Lung (tissue), 12 donors: ENCODE measurements around the gene RUSF1. TPM values are rescaled to one million over a fixed set of nuclear protein-coding genes. Genes with fewer than 3 reads are reported as not detected.

Experiments
- ATAC-seq: fragments of 200-7000 bp; cut with Tn5 transposase; one replicate; pipeline ENCODE4 v1.9.1; 2020; ENCODE audit warnings: moderate number of reproducible peaks; ENCODE audit not compliant: insufficient read depth, low FRiP score
- DNase-seq, 3 donors: peaks; one replicate each; pipeline ENCODE4 v3.0.0-alpha.2; 2013 to 2017
- H3K27ac ChIP-seq, 2 donors: one replicate each; pipeline ENCODE4 v1.5.1; 2013; ENCODE audit warnings: mild to moderate bottlenecking in 2 of 2, moderate library complexity in 2 of 2, control low read depth in 1 of 2, inconsistent platforms in 1 of 2, low read depth in 1 of 2, low read length in 1 of 2
- H3K27me3 ChIP-seq, 3 donors: one replicate each; pipeline ENCODE4 v1.5.1; 2013; ENCODE audit warnings: low read length in 2 of 3; ENCODE audit not compliant: control insufficient read depth in 3 of 3, insufficient read depth in 3 of 3
- H3K36me3 ChIP-seq, 4 donors: one replicate each; pipeline ENCODE4 v1.5.1; 2013; ENCODE audit warnings: low read length in 4 of 4, mild to moderate bottlenecking in 1 of 4, moderate library complexity in 1 of 4; ENCODE audit not compliant: control insufficient read depth in 4 of 4, insufficient read depth in 4 of 4
- H3K4me1 ChIP-seq, 5 donors: one replicate each; pipeline ENCODE4 v1.5.1; 2013; ENCODE audit warnings: low read length in 5 of 5, mild to moderate bottlenecking in 2 of 5, moderate library complexity in 1 of 5; ENCODE audit not compliant: control insufficient read depth in 5 of 5, insufficient read depth in 5 of 5
- H3K4me3 ChIP-seq: one replicate; pipeline ENCODE4 v1.5.1; 2013; ENCODE audit warnings: mild to moderate bottlenecking, control low read depth, moderate library complexity
- H3K9ac ChIP-seq, 2 donors: one replicate each; pipeline ENCODE4 v1.5.1; 2013; ENCODE audit warnings: low read length in 2 of 2, control low read depth in 1 of 2; ENCODE audit not compliant: insufficient read depth in 1 of 2
- H3K9me3 ChIP-seq, 4 donors: one replicate each; pipeline ENCODE4 v1.5.1; 2013; ENCODE audit warnings: low read length in 3 of 4, mild to moderate bottlenecking in 1 of 4, moderate library complexity in 1 of 4; ENCODE audit not compliant: control insufficient read depth in 4 of 4, insufficient read depth in 3 of 4
- WGBS, 2 donors: extraction: QIAGEN DNeasy Blood & Tissue Kit; methylation state at CpG; one replicate each; pipeline ENCODE4 v1.1.7; 2013; 5-methylcytosine and 5-hydroxymethylcytosine counted together
- polyA plus RNA-seq, 2 donors: library from polyadenylated mRNA; stranded (reverse); fragments of 200-250 nt; gene quantifications; one replicate each; pipeline ENCODE4 v1.2.1, GENCODE V29; 2013
- total RNA-seq, 2 donors: library from RNA; depleted of rRNA in 1 of 2; stranded (reverse); fragments of >200 nt in 1 of 2; gene quantifications; one replicate each; pipeline ENCODE4 v1.2.1, GENCODE V29; 2014 to 2021
- TF ChIP-seq, protein P1 (sequence below): IDR thresholded peaks from 2 replicates; pipeline ENCODE4 v1.5.1; 2012; ENCODE audit warnings: mild to moderate bottlenecking; ENCODE audit errors: control extremely low read depth, extremely low read depth
- donor health status: control.
- donor health status: control.
- donor health status: Bipolar disorder and iron deficiency.
- donor health status: healthy.
- donor health status: DM: yes; HTN: yes; CAD: no.

The RUSF1 gene
- total and polyA plus RNA-seq, 4 donors: 56.1 to 82.7 (median 73.1) TPM

DNA sequence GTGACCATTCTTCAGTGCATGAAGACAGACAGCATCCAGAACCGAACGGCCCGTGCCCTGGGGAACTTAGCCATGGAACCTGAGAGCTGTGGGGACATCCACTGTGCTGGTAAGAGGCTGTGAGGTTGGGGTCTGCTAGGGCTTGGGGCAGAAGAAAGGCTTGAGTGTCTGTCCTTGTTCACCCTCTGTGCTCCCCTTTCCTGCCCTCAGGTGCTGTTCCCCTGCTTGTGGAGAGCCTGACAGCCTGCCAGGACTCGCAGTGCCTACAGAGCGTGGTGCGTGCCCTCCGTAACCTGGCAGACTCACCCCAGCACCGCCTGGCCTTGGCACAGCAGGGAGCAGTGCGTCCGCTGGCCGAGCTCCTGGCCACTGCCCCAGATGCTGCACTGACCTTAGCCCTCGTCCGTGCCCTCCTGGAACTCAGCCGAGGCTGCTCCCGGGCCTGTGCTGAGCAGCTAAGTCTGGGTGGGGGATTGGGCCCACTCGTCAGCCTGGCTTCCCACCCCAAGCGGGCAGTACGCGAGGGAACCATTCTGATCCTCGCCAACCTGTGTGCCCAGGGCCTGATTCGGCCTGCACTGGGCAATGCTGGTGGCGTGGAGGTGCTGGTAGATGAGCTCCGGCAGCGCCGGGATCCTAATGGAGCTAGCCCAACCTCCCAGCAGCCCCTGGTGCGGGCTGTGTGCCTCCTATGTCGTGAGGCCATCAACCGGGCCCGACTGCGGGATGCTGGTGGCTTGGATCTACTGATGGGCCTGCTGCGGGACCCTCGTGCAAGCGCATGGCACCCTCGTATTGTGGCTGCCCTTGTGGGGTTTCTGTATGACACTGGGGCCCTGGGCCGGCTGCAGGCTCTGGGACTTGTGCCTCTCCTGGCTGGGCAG, 46.0 kb downstream of the RUSF1 start:
- Histone ChIP-seq H3K27me3 (no peaks in the 10 kb centered on the region), H3K4me3 (no peak overlapping the region), H3K9me3 (no peaks in the 10 kb centered on the region), H3K4me1 (peaks cover 5 to 19% (median 8%) of the 10 kb centered on the region in 5 donors), H3K9ac (no peak overlapping the region), H3K27ac (no peak overlapping the region), H3K36me3 (peaks cover 3 to 39% (median 10%) of the 10 kb centered on the region in 4 donors)
- TF ChIP-seq, protein P1, sequence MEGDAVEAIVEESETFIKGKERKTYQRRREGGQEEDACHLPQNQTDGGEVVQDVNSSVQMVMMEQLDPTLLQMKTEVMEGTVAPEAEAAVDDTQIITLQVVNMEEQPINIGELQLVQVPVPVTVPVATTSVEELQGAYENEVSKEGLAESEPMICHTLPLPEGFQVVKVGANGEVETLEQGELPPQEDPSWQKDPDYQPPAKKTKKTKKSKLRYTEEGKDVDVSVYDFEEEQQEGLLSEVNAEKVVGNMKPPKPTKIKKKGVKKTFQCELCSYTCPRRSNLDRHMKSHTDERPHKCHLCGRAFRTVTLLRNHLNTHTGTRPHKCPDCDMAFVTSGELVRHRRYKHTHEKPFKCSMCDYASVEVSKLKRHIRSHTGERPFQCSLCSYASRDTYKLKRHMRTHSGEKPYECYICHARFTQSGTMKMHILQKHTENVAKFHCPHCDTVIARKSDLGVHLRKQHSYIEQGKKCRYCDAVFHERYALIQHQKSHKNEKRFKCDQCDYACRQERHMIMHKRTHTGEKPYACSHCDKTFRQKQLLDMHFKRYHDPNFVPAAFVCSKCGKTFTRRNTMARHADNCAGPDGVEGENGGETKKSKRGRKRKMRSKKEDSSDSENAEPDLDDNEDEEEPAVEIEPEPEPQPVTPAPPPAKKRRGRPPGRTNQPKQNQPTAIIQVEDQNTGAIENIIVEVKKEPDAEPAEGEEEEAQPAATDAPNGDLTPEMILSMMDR: no peak
- no peak for DNase-seq
- WGBS, 2 donors: 94 to 97% methylated on average over 35 of the region's 35 CpGs
- ATAC-seq: no peak

DNA sequence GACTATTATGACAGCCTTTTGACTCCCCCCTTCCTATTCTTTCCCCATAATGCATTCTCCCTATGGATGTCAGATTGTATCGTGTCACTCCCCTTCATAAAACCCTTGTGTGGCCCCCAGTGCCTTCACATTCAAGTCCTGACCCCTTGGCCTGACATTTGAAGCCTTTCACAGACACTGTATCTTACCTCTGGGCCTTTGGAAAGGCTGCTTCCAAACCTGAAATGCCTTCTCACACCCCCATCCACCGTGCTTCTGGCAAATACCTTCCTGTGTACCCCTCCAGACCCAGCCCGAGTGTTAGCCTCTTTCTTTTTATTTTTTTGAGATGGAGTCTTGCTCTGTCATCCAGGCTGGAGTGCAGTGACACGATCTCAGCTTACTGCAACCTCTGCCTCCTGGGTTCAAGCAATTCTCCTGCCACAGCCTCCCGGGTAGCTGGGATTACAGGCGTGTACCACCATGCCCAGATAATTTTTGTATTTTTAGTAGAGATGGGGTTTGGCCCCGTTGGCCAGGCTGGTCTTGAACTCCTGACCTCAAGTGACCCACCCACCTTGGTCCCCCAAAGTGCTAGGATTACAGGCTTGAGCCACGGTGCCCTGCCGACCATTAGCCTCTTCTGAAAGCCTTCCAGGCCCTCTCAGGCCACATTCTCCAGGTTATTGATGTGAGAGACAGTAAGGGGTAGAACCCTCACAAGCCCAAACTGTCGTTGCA, 46.8 kb downstream of the RUSF1 start:
- Histone ChIP-seq H3K27me3 (no peaks in the 10 kb centered on the region), H3K9ac (no peak overlapping the region), H3K4me3 (no peak overlapping the region), H3K36me3 (peaks cover 3 to 31% (median 11%) of the 10 kb centered on the region in 4 donors), H3K4me1 (peaks cover 7 to 25% (median 12%) of the 10 kb centered on the region in 5 donors), H3K9me3 (no peaks in the 10 kb centered on the region), H3K27ac (no peak overlapping the region)
- 92 to 94% methylated on average over 10 of the region's 10 CpGs for WGBS, 2 donors
- no peak for ATAC-seq
- TF ChIP-seq, protein P1: no peak
- DNase-seq: no peak

DNA sequence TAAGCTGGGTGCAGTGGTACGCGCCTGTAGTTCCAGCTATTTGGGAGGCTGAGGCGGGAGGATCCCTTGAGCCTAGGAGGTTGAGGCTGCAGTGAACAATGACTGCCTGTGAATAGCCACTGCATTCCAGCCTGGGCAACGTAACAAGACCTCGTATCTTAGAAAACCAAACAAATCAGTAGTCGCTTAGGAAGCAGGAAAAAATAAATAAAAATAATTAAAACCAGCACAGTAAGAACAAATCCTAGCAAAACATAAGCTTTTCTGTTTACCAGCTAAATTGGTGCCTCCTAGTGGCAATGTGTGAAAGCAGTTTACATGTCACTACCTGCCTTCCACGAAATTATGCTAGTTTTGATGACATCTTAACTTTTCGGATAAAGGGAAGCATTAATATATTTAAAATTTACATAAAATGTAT, 47.6 kb downstream of the RUSF1 start:
- WGBS, 2 donors: 55% methylated on average over 8 of the region's 8 CpGs
- Histone ChIP-seq H3K27ac (no peak overlapping the region), H3K9ac (peak overlapping the region in 1 of 2 donors; percentile 92), H3K27me3 (no peaks in the 10 kb centered on the region), H3K9me3 (no peaks in the 10 kb centered on the region), H3K4me3 (no peak overlapping the region), H3K36me3 (peaks cover 0 to 23% (median 11%) of the 10 kb centered on the region in 4 donors), H3K4me1 (peaks cover 7 to 27% (median 13%) of the 10 kb centered on the region in 5 donors)
- TF ChIP-seq, protein P1: peak; percentile 28
- ATAC-seq (no peak), DNase-seq (peak in 2 of 3 donors; percentile 65 to 73)
